Upper lobe of left lung (tissue), 6 donors: ENCODE data around the gene ATXN2. TPM values are rescaled to one million over a fixed set of nuclear protein-coding genes. Genes with fewer than 3 reads are reported as not detected.
A peak's percentile ranks its signal among the peaks of the same experiment; 100 is the strongest.
"Not testable (repeated sequence)": the region's sequence is repeated elsewhere in the genome, so short reads cannot be mapped to it uniquely, and the experiment has no call there.

Source experiments
- ATAC-seq, 2 donors: fragments of 200-7000 bp; cut with Tn5 transposase; one replicate each; pipeline ENCODE4 v1.9.1; 2022; ENCODE audit warnings: mild to moderate bottlenecking in 2 of 2, moderate library complexity in 2 of 2; ENCODE audit not compliant: low FRiP score in 2 of 2
- DNase-seq, 2 donors: peaks; one replicate each; pipeline ENCODE4 v3.0.0-alpha.2; 2019 to 2020
- H3K27ac ChIP-seq, 4 donors: fragments of 200-600 bp; sonication (generic); one replicate each; pipeline ENCODE4 v1.5.1; 2016 to 2019
- H3K27me3 ChIP-seq, 4 donors: fragments of 200-600 bp; sonication (generic); one replicate each; pipeline ENCODE4 v1.5.1; 2017 to 2019
- H3K36me3 ChIP-seq, 4 donors: fragments of 200-600 bp; sonication (generic); one replicate each; pipeline ENCODE4 v1.5.1; 2016 to 2019
- H3K4me1 ChIP-seq, 4 donors: fragments of 200-600 bp; sonication (generic); one replicate each; pipeline ENCODE4 v1.5.1; 2018 to 2019
- H3K4me3 ChIP-seq, 4 donors: fragments of 200-600 bp; sonication (generic); one replicate each; pipeline ENCODE4 v1.5.1; 2017 to 2019; ENCODE audit warnings: mild to moderate bottlenecking in 2 of 4, moderate library complexity in 1 of 4
- H3K9me3 ChIP-seq, 4 donors: fragments of 200-600 bp; sonication (generic); one replicate each; pipeline ENCODE4 v1.5.1; 2018 to 2019
- EP300 ChIP-seq, 4 donors: sonication (generic); formaldehyde crosslinking; IDR thresholded peaks; one replicate each; pipeline ENCODE4 v1.5.1; 2017; ENCODE audit warnings: antibody characterized with exemption in 4 of 4, control low read depth in 2 of 4
- POLR2A ChIP-seq, 4 donors: fragments of 450-650 bp; IDR thresholded peaks; one replicate each; pipeline ENCODE4 v1.5.1; 2016 to 2017; ENCODE audit warnings: antibody characterized with exemption in 4 of 4, mild to moderate bottlenecking in 2 of 4
- POLR2AphosphoS5 ChIP-seq, 2 donors: sonication (generic); formaldehyde crosslinking; IDR thresholded peaks; one replicate each; pipeline ENCODE4 v1.5.1; 2017; ENCODE audit warnings: antibody characterized with exemption in 2 of 2
- WGBS, 2 donors: methylation state at CpG; one replicate each; pipeline ENCODE4 v1.1.5; 2017 to 2018; 5-methylcytosine and 5-hydroxymethylcytosine counted together
- total RNA-seq, 6 donors: library from RNA; depleted of rRNA in 4 of 6; stranded (reverse); fragments of >200 nt in 4 of 6; gene quantifications; one replicate each; pipeline versions ENCODE4 v1.1.0 to v1.2.1, GENCODE V29; 2016 to 2021
- TF ChIP-seq, protein P1 (sequence below), 6 experiments: fragments of 450-650 bp in 4 of 6; fragments of 200-600 bp in 2 of 6; sonication (generic) in 2 of 6; IDR thresholded peaks; one replicate each; pipeline ENCODE4 v1.5.1; 2016 to 2019; ENCODE audit warnings: antibody characterized with exemption in 6 of 6
- donor health status: DM: no; HTN: no; CAD: no; lungs with moderate emphysema.
- donor health status: DM: no; HTN: yes; CAD: no; lungs with severe emphysema.

The ATXN2 gene
- total RNA-seq, 6 donors from 2014 or later = 50.7 to 189 (median 75.2) TPM

DNA sequence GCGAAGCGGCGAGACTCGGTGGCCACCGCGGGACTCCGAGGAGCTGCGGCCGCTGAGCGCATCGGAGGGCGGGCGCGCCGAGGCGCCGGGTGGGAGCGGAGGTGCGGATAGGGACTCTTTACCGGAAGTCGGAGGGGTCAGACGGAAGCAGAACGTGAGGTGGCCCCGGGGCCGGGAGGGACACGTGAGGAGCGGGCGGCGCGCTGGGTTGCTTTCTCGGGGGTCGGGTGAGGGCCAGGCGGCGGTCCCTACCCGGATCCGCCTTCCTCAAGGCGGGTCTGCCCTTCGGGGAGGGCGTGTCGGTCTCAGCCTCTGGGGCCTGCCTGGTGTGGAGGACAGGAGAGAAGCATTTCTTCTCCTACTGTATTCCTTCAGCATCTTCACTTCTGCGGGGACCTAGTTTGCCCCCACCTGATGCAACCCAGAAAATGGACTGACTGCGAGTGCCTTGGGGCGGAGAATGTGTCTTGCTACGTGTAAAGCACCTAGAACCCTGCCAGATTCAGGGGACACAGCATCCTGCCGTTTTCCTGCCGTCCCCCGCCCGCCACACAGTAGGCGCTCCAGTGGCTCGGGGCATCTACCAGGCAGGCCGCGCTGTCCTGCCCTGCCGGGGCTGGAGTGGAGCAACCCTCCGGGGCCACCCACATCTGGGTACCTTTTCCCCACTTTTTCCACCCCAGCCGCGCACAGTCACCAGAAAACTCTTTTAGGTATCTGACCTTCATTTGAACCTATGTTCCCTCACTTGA lies 514 bp upstream of the ATXN2 start:
- Histone ChIP-seq H3K27me3 (no peaks in the 10 kb centered on the region), H3K4me1 (peaks cover 26 to 35% (median 28%) of the 10 kb centered on the region in 4 donors), H3K36me3 (no peaks in the 10 kb centered on the region), H3K9me3 (no peaks in the 10 kb centered on the region), H3K27ac (peak overlapping the region; percentile 94 to 99 (median 96)), H3K4me3 (peak overlapping the region; percentile 62 to 98 (median 96))
- ATAC-seq = peak; percentile 90 to 95
- peak; percentile 87 to 96 for DNase-seq
- 0 to 2% methylated on average over 21 to 37 of the region's 56 CpGs for WGBS, 2 donors
- TF ChIP-seq POLR2AphosphoS5 (IDR thresholded peaks at IDR 0.05) (peak; percentile 78 to 89), POLR2A (IDR thresholded peaks at IDR 0.05) (peak in 3 of 4 donors; percentile 64 to 86 (median 75)), EP300 (IDR thresholded peaks at IDR 0.05) (no peak)
- TF ChIP-seq, protein P1, sequence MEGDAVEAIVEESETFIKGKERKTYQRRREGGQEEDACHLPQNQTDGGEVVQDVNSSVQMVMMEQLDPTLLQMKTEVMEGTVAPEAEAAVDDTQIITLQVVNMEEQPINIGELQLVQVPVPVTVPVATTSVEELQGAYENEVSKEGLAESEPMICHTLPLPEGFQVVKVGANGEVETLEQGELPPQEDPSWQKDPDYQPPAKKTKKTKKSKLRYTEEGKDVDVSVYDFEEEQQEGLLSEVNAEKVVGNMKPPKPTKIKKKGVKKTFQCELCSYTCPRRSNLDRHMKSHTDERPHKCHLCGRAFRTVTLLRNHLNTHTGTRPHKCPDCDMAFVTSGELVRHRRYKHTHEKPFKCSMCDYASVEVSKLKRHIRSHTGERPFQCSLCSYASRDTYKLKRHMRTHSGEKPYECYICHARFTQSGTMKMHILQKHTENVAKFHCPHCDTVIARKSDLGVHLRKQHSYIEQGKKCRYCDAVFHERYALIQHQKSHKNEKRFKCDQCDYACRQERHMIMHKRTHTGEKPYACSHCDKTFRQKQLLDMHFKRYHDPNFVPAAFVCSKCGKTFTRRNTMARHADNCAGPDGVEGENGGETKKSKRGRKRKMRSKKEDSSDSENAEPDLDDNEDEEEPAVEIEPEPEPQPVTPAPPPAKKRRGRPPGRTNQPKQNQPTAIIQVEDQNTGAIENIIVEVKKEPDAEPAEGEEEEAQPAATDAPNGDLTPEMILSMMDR (IDR thresholded peaks at IDR 0.05) = no peak

DNA sequence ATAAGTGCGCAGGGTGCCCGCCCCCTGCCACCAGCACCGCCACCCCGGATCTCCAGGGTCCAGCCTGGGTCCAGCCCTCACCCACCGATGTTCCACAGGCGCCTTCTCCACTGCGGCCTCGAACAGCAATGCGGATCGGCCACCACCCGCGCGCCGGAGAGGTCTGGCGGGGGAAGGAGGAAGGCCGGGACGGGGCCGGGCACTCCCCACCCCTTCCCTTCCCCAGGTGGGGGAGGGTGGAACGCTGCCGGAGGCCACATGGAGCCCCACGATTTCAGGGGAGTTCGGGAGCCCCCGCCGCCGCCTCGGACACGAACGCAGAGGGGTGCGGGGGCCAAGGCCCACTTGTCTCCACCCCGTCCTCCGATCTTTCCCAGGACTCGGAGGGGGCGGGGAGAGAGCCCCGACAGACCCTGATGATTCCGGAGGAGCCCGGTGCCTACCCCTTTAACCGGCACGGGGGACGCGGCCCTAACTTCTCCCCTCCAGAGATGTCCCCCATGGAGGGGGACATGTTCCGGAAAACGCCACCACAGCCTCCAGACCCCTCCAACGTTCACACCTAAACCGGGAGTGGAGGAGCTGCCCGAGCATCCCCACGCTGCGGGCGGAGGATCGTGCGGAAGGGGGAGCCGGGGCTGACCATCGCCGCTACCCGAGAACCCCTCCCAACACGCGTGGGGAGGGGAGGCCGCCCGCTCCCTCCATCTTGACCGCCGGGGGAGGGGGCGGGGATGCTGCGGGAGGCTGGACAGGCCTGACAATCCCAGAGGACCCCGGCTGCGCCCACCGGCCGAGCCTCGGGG lies 1.1 kb downstream of the ATXN2 start:
- peak overlapping the region; percentile 94 to 99 (median 96) for H3K27ac ChIP-seq
- peak; percentile 57 to 86 for ATAC-seq

DNA sequence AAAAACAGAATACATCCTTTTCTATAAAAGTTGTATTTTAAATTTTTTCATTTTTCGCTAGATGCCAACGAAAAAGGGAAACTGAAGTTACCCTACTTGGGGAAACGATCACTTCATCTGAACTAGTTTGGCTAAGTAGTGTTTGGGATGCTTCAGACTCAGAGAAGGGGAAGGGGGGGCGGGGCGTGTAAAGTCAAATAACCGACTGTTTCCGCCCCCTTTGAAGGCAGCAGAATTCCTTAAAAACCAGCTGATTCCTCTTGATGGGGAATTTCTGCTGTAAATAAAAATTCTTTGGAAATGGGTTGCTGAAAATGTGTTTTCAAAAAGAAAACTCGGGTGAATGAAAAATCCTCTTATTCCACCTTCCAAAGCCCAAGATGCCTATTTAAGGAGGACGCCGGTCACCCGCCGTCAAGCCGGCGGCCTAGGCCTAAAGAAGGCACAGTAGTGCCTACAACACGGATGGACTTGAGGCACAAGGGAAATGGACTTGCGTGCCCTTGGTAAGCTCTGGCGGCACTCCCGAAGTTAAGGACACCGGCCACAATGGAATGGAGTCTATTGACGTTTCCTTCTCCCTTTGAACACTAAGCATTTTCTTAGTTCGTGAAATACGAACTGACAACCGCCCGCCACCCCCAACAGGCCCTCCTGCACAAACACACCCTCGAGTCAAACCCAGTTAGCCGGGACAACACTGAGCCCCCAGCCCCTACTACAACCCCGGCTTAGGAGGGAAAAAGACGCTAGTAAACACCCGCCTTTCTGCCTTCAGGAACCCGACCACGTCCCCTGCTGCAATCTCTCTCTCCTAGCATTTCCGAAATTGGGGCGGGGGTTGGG lies 1.9 kb downstream of the ATXN2 start:
- H3K27ac ChIP-seq = peak overlapping the region; percentile 94 to 99 (median 96)
- no peaks in the 10 kb centered on the region for H3K36me3 ChIP-seq
- DNase-seq (peak; percentile 47 to 59), ATAC-seq (peak; percentile 30 to 78)
- H3K4me1 ChIP-seq = peaks cover 33 to 56% (median 35%) of the 10 kb centered on the region in 4 donors
- no peaks in the 10 kb centered on the region for H3K9me3 ChIP-seq
- TF ChIP-seq, protein P1 (IDR thresholded peaks at IDR 0.05) = no peak
- peak in 1 of 2 donors; percentile 55 for TF ChIP-seq POLR2AphosphoS5 (IDR thresholded peaks at IDR 0.05)
- WGBS, 2 donors = 3 to 6% methylated on average over 29 to 33 of the region's 33 CpGs
- H3K4me3 ChIP-seq = peak overlapping the region; percentile 93 to 98 (median 98)
- no peaks in the 10 kb centered on the region for H3K27me3 ChIP-seq

More for the DNA sequence above, 1.1 kb downstream of the ATXN2 start:
- Histone ChIP-seq H3K4me3 (peak overlapping the region; percentile 93 to 98 (median 98)), H3K36me3 (no peaks in the 10 kb centered on the region), H3K4me1 (peaks cover 30 to 49% (median 35%) of the 10 kb centered on the region in 4 donors), H3K27me3 (no peaks in the 10 kb centered on the region), H3K9me3 (no peaks in the 10 kb centered on the region)
- DNase-seq = peak; percentile 60 to 90
- TF ChIP-seq POLR2A (IDR thresholded peaks at IDR 0.05) (peak in 1 of 4 donors; percentile 34), POLR2AphosphoS5 (IDR thresholded peaks at IDR 0.05) (peak in 1 of 2 donors; percentile 12)
- TF ChIP-seq, protein P1 (IDR thresholded peaks at IDR 0.05) = no peak
- 0 to 2% methylated on average over 10 to 20 of the region's 67 CpGs for WGBS, 2 donors

DNA sequence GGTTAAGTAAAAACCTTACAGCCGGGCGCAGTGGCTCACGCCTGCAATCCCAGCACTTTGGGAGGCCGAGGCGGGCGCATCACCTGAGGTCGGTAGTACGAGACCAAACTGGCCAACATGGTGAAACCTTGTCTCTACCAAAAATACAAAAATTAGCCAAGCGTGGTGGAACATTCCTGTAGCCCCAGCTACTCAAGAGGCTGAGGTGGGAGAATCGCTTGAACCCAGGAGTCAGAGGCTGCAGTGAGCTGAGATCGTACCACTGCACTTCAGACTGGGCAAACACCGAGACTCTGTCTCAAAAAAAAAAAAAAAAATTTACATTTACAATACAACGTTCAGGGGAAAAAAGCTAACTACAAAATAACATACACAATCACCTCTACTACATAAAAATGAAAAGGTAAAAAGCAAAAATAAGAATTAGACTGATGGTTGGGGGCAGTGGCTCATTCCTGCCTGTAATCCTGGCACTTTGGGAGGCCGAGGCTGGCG lies 3.7 kb downstream of the ATXN2 start:
- DNase-seq = peak in 1 of 2 donors; percentile 55
- Histone ChIP-seq H3K4me1 (peaks cover 33 to 62% (median 38%) of the 10 kb centered on the region in 4 donors), H3K27ac (peak overlapping the region in 2 of 4 donors; percentile 20 to 96)
- not testable (repeated sequence) for H3K36me3 ChIP-seq, H3K27me3 ChIP-seq, ATAC-seq, H3K4me3 ChIP-seq, H3K9me3 ChIP-seq
- 83 to 87% methylated on average over 15 of the region's 15 CpGs for WGBS, 2 donors

DNA sequence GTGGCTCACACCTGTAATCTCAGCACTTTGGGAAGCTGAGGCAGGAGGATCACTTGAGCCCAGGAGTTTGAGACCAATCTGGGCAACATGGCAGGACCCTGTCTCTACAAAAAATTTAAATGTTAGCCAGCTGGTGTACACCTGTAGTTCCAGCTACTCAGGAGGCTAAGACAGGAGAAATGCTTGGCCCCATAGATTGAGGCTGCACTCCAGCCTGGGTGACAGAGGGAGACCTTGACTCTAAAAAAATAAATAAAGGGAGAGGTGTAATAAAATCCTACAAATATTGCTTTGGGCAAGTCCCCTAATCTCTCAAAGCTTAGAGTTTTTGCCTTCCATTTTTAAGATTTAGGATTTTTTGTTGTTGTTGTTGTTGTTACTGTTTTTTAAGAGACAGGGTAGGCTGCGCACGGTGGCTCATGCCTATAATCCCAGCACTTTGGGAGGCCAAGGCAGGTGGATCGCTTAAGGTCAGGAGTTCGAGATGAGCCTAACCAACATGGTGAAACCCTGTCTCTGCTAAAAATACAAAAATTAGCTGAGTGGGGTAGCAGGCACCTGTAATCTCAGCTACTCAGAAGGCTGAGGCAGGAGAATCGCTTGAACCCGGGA lies 7.6 kb downstream of the ATXN2 start:
- not testable (repeated sequence) for H3K36me3 ChIP-seq, H3K27me3 ChIP-seq, DNase-seq, H3K4me3 ChIP-seq, ATAC-seq, H3K27ac ChIP-seq, H3K9me3 ChIP-seq
- H3K4me1 ChIP-seq = peaks cover 24 to 55% (median 34%) of the 10 kb centered on the region in 4 donors
- WGBS, 2 donors = 90 to 91% methylated on average over 6 of the region's 6 CpGs
